ENCODE data around the gene PSMC4. TPM values are rescaled to one million over a fixed set of nuclear protein-coding genes. Genes with fewer than 3 reads are reported as not detected.

PSMC4 gene
- total RNA-seq, result 111 and 129 TPM in 2 replicates

GRCh38 chr19:39970675-39971379 lies at the start of gene PSMC4:
TSS of gene PSMC4 (plus strand) at chr19:39971165. CDS start at chr19:39971203, 38 bp downstream.

GRCh38 chr19:39934584-39935363 lies 36.2 kb upstream of the PSMC4 start, which contains the start of gene FCGBP:
TSS of gene FCGBP (minus strand) at chr19:39934634.

GRCh38 chr19:39996811-39997637 lies 26.1 kb downstream of the PSMC4 start, which contains the start of gene ZNF546:
TSS of gene ZNF546 (plus strand) at chr19:39997060. CDS start at chr19:39998327, 1,267 bp downstream.

Other genes starting within 250 kb of the PSMC4 start
- not detected in 2 replicates for gene CLC, start 233.1 kb upstream of the PSMC4 start, total RNA-seq
- not detected in 2 replicates for gene LEUTX, start 192.3 kb upstream of the PSMC4 start, total RNA-seq
- gene DYRK1B, start 137.0 kb upstream of the PSMC4 start, total RNA-seq, result 13.5 and 14.0 TPM in 2 replicates
- 215 and 226 TPM in 2 replicates for gene FBL, start 124.8 kb upstream of the PSMC4 start, total RNA-seq
- gene FCGBP, start 36.5 kb upstream of the PSMC4 start, total RNA-seq, result 0.23 and 0.49 TPM in 2 replicates
- 0.09 and 0.78 TPM in 2 replicates for gene ZNF546, start 25.9 kb downstream of the PSMC4 start, total RNA-seq
- gene ZNF780B, start 85.1 kb downstream of the PSMC4 start, total RNA-seq, result 2.1 and 3.1 TPM in 2 replicates
- 8.3 and 12.6 TPM in 2 replicates for gene ZNF780A, start 119.8 kb downstream of the PSMC4 start, total RNA-seq
- 6.0 and 8.5 TPM in 2 replicates for gene MAP3K10, start 220.3 kb downstream of the PSMC4 start, total RNA-seq
- gene TTC9B, start 247.2 kb downstream of the PSMC4 start, total RNA-seq, result not detected in 2 replicates

Measured in airway epithelial cell (primary cell).